ENCODE measurements around the gene SNTA1. TPM values are rescaled to one million over a fixed set of nuclear protein-coding genes. Genes with fewer than 3 reads are reported as not detected.

SNTA1 gene
- total and polyA plus RNA-seq, 9 of the 15 experiments (the other 6 are each of a cell fraction or from before 2014, with no cell fraction given) = 1.2 to 40.8 (median 20.3) TPM

DNA sequence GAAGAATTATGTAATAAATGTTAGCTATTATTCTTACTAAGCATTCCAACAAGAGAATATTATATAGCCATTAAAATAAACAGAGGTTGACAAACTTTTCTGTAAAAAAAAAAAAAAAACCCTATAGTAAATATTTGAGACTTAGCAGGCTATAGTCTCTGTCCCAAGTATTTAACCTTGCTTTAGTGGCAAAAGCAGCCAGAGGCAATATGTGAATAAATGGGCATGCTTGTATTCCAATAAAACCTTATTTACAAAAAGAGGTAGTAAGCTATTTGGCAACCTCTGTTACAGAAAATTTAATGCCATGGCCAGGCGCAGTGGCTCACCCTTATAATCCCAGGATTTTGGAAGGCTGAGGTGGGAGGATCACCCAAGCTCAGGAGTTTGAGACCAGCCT, 56.9 kb downstream of the SNTA1 start (continued):
- TF ChIP-seq ZEB2 (IDR thresholded peaks at IDR 0.05) = no peak
- TF ChIP-seq GATA2 (CRISPR knock-in tag; IDR thresholded peaks at IDR 0.05) = no peak
- TF ChIP-seq TGIF2 (CRISPR knock-in tag; IDR thresholded peaks at IDR 0.05) = no peak
- no peak for TF ChIP-seq ZNF253 (CRISPR knock-in tag; conservative IDR thresholded peaks at IDR 0.05)
- TF ChIP-seq FOSL1 (tag; conservative IDR thresholded peaks at IDR 0.05) = no peak
- TF ChIP-seq JUND (IDR thresholded peaks at IDR 0.05; ENCODE audit: borderline replicate concordance, low read depth, low read length) = no peak
- no peak for TF ChIP-seq JUND (tag; IDR thresholded peaks at IDR 0.05; ENCODE audit: borderline replicate concordance, low read depth, low read length)
- no peak for TF ChIP-seq HLTF (IDR thresholded peaks at IDR 0.05)

- no peaks in the 10 kb centered on the region for H3K9me3 ChIP-seq (replicated peaks; ENCODE audit: control insufficient read depth, insufficient read depth, low read depth, low read length)
- no peak overlapping the region for H2AFZ ChIP-seq (ENCODE audit: low read depth, low read length)
- WGBS (ENCODE audit: insufficient coverage, low coverage, missing lambda C conversion rate) = 100% methylated on average over 2 of the region's 2 CpGs
- no peaks in the 10 kb centered on the region for H4K20me1 ChIP-seq (replicated peaks; ENCODE audit: control insufficient read depth, insufficient read depth, low read length)
- no peaks in the 10 kb centered on the region for H3K27me3 ChIP-seq (ENCODE audit: control insufficient read depth in 2 of 2, insufficient read depth in 2 of 2, low read length in 2 of 2)
- TF ChIP-seq ZNF277 (CRISPR knock-in tag; IDR thresholded peaks at IDR 0.05; ENCODE audit: borderline replicate concordance) (no peak), REST (IDR thresholded peaks at IDR 0.05; ENCODE audit: borderline replicate concordance) (no peak), REST (CRISPR knock-in tag; IDR thresholded peaks at IDR 0.05; ENCODE audit: low read depth) (no peak), NFXL1 (CRISPR knock-in tag; IDR thresholded peaks at IDR 0.05) (no peak)
- no TSS peak for BruUV-seq (replicated peaks)
- DNase-seq (ENCODE audit: extremely low read depth in 1 of 4, low spot score in 3 of 4) (no peak), FAIRE-seq (no peak), ATAC-seq (no peak)
- in situ Hi-C loops (cut with MboI) (no loop called here), intact Hi-C loops (cut with micrococcal nuclease) (no loop called here)
- ChIA-PET CTCF (ENCODE audit: low intra/inter-chr PET ratio) (interaction anchor here (0.5 kb wide), 1 partner anchor 177 kb away, joined by 3 read pairs; no protein-coding TSS in a partner anchor), POLR2A (interaction anchor here (0.6 to 2.0 kb wide), 5 partner anchors 8 to 732 kb away, joined by 4 to 5 read pairs (median 4); partner anchors contain the start of gene CDK5RAP1)
- H3K4me1 ChIP-seq (replicated peaks in 1 of 2; ENCODE audit: control insufficient read depth in 2 of 2, insufficient read depth in 2 of 2, low read length in 2 of 2) = no peaks in the 10 kb centered on the region
- no peaks in the 10 kb centered on the region for H3K79me2 ChIP-seq (ENCODE audit: control insufficient read depth, insufficient read depth, low read length)
- H3K27ac ChIP-seq (ENCODE audit: extremely low read depth, low read depth, low read length) = no peak overlapping the region
- H3K9ac ChIP-seq (ENCODE audit: insufficient read depth in 1 of 2, low read depth in 2 of 2, low read length in 2 of 2) = no peak overlapping the region
- H3K4me2 ChIP-seq (ENCODE audit: insufficient read depth, low read length) = no peak overlapping the region
- peaks cover 66% of the 10 kb centered on the region for H3K36me3 ChIP-seq (ENCODE audit: control insufficient read depth, insufficient read depth, low read length)
- no peaks in the 10 kb centered on the region for H3K9me1 ChIP-seq (ENCODE audit: control insufficient read depth, insufficient read depth, low read length)
- H3K4me3 ChIP-seq = no peak overlapping the region
Measured at GRCh38 chr20:33377366-33377765, 66.2 kb downstream of the SNTA1 start.
